Tracheal epithelial cell (primary cell): ENCODE data around the gene CEP152. TPM values are rescaled to one million over a fixed set of nuclear protein-coding genes. Genes with fewer than 3 reads are reported as not detected.

Experiments used
- total RNA-seq: library from RNA; depleted of rRNA; stranded (reverse); fragments of >200 nt; gene quantifications from 2 replicates; pipeline ENCODE4 v1.2.1, GENCODE V29; 2014

The CEP152 gene
- total RNA-seq: 4.3 and 4.7 TPM in 2 replicates

GRCh38 chr15:48810414-48811324 lies at the start of gene CEP152:
Gene CEP152 (minus strand): TSS chr15:48811069. CDS start chr15:48805649, 5,420 bp downstream.

Other genes with a start within 250 kb of the CEP152 start
- 0.85 and 68.0 TPM in 2 replicates for gene FBN1, start 165.4 kb downstream of the CEP152 start, total RNA-seq
- gene EID1, start 67.1 kb upstream of the CEP152 start, total RNA-seq: 91.3 and 104 TPM in 2 replicates
- 1.5 and 1.9 TPM in 2 replicates for gene SHC4, start 152.8 kb upstream of the CEP152 start, total RNA-seq
- 12.8 and 18.3 TPM in 2 replicates for gene SECISBP2L, start 235.4 kb upstream of the CEP152 start, total RNA-seq